K562 (cell line): ENCODE measurements around the gene SENP3. TPM values are rescaled to one million over a fixed set of nuclear protein-coding genes. Genes with fewer than 3 reads are reported as not detected.

Experiments used
- CREB1 ChIP-seq, 2 experiments: sonication (generic) in 1 of 2; formaldehyde crosslinking in 1 of 2; IDR thresholded peaks; 2 replicates each; pipeline versions ENCODE4 v1.6.1 to v1.8.0; 2012 to 2022; ENCODE audit warnings: inconsistent platforms in 1 of 2, mild to moderate bottlenecking in 1 of 2, missing genetic modification reagents in 1 of 2, moderate library complexity in 1 of 2
- CTCFL ChIP-seq: IDR thresholded peaks from 2 replicates; pipeline ENCODE4 v1.6.1; 2011; ENCODE audit warnings: borderline replicate concordance, low read depth, mild to moderate bottlenecking, moderate library complexity, low read length; ENCODE audit not compliant: insufficient read depth, poor library complexity, severe bottlenecking
- E2F4 ChIP-seq: sonication (generic); formaldehyde crosslinking; IDR thresholded peaks from 2 replicates; pipeline ENCODE4 v1.8.0; 2022; ENCODE audit warnings: mild to moderate bottlenecking, low read depth, missing genetic modification reagents
- FOXP4 ChIP-seq: sonication (generic); formaldehyde crosslinking; IDR thresholded peaks from 2 replicates; pipeline ENCODE4 v1.8.0; 2022; ENCODE audit warnings: mild to moderate bottlenecking, missing genetic modification reagents, borderline replicate concordance
- GTF3C2 ChIP-seq: IDR thresholded peaks from 3 replicates; pipeline ENCODE4 v1.6.1; 2011; ENCODE audit warnings: borderline replicate concordance, mild to moderate bottlenecking, moderate library complexity; ENCODE audit not compliant: insufficient read length; ENCODE audit errors: extremely low read depth
- MTF1 ChIP-seq: fragments of 250-450 bp; sonication (Bioruptor Pico); IDR thresholded peaks from 2 replicates; pipeline ENCODE4 v1.9.0; 2021; ENCODE audit warnings: moderate library complexity, mild to moderate bottlenecking, inconsistent platforms, borderline replicate concordance
- NONO ChIP-seq, 2 experiments: fragments of 200-400 bp in 1 of 2; fragments of 450-650 bp in 1 of 2; formaldehyde crosslinking in 1 of 2; IDR thresholded peaks; 2 replicates each; pipeline ENCODE4 v1.6.1; 2017; ENCODE audit warnings: low read depth in 2 of 2, mild to moderate bottlenecking in 2 of 2, moderate library complexity in 2 of 2, low read length in 1 of 2
- NUFIP1 ChIP-seq: fragments of 450-650 bp; IDR thresholded peaks from 2 replicates; pipeline ENCODE4 v1.6.1; 2018; ENCODE audit not compliant: partially characterized antibody
- RFX7 ChIP-seq: fragments of 250-450 bp; sonication (Bioruptor Pico); IDR thresholded peaks from 2 replicates; pipeline ENCODE4 v1.5.1; 2021; ENCODE audit warnings: mild to moderate bottlenecking
- THRAP3 ChIP-seq: fragments of 450-650 bp; IDR thresholded peaks from 2 replicates; pipeline ENCODE4 v1.6.1; 2016; ENCODE audit warnings: mild to moderate bottlenecking, inconsistent platforms, borderline replicate concordance
- VEZF1 ChIP-seq: fragments of 200-800 bp; sonication (Bioruptor generic); IDR thresholded peaks from 2 replicates; pipeline ENCODE4 v1.6.1; 2017; ENCODE audit warnings: missing genetic modification characterization, missing compliant biosample characterization
- ZC3H4 ChIP-seq: sonication (generic); formaldehyde crosslinking; IDR thresholded peaks from 2 replicates; pipeline ENCODE4 v1.9.0; 2021; ENCODE audit warnings: missing genetic modification reagents, borderline replicate concordance
- polyA plus RNA-seq, 8 experiments: library from polyadenylated mRNA; depleted of rRNA in 4 of 8; stranded (reverse) in 5 of 8; unstranded in 3 of 8; fragments of >200 nt; fragmentation: Nextera tagmentation in 2 of 8; fragmentation: Illumina TruSeq in 1 of 8; extraction: Ambion mirVana in 2 of 8; extraction: Trizol in 1 of 8; gene quantifications; 2 replicates each; pipeline versions ENCODE4 v1.2.1 to v1.2.3, GENCODE V29; 2011 to 2014; ENCODE audit warnings: inconsistent platforms in 1 of 8, missing spikeins in 1 of 8
- total RNA-seq, 7 experiments: library from RNA; depleted of rRNA in 6 of 7; stranded (reverse); fragments of >200 nt in 6 of 7; fragmentation: Illumina TruSeq in 2 of 7; extraction: Trizol in 2 of 7; gene quantifications; 2 replicates each; pipeline versions ENCODE4 v1.2.1 to v1.2.3, GENCODE V29; 2011 to 2021; ENCODE audit warnings: low replicate concordance in 1 of 7
- TF ChIP-seq, protein P1 (sequence below): fragments of 450-650 bp; IDR thresholded peaks from 2 replicates; pipeline ENCODE4 v1.6.1; 2016; ENCODE audit warnings: missing biosample characterization, missing genetic modification characterization

SENP3 gene
- total and polyA plus RNA-seq, 9 of the 15 experiments (the other 6 are each of a cell fraction or from before 2014, with no cell fraction given): 0.63 to 102 (median 78.8) TPM

DNA sequence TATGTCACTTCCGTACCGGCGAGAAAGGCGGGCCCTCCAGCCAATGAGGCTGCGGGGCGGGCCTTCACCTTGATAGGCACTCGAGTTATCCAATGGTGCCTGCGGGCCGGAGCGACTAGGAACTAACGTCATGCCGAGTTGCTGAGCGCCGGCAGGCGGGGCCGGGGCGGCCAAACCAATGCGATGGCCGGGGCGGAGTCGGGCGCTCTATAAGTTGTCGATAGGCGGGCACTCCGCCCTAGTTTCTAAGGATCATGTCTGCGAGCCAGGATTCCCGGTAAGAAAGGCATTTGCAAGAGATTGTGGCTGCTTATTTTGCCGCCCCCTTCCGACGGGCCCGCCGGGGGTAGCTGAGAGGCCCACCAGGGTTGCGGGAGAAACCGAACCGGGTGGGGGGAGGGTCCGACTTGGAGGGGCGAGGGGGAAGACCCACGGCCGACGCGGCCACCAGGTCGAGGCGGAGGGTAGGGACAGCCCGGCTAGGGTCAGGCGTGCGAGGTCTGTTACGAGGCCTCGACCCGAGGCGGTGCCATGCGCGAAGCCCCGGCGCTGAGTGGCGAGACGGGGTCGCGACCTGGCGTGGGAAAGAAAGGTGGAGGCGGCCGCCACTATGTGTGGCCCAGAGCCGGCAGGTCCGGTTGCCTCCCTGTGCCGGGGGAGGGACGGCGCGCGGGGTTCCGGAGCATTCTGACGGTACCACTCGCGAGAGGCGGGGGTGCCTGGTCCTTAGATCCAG, 11.0 kb downstream of the SENP3 start (continued):
- TF ChIP-seq FOXP4 (CRISPR knock-in tag): 0 out of 2 replicates have a peak, but pooled peaks have one; percentile 23
- no peak for TF ChIP-seq RFX7 (CRISPR knock-in tag)
- 0 out of 2 replicates have a peak, but pooled peaks have one; percentile 41 for TF ChIP-seq THRAP3
- peak; percentile 93 for TF ChIP-seq CREB1 (IDR thresholded peaks at IDR 0.05)
- peak; percentile 94 for TF ChIP-seq CREB1 (CRISPR knock-in tag; IDR thresholded peaks at IDR 0.05)
- peak; percentile 52; the same call in 1 of the 2 replicates for TF ChIP-seq VEZF1
- TF ChIP-seq MTF1 (CRISPR knock-in tag): no peak
- no peak for TF ChIP-seq E2F4 (CRISPR knock-in tag)
- TF ChIP-seq, protein P1, sequence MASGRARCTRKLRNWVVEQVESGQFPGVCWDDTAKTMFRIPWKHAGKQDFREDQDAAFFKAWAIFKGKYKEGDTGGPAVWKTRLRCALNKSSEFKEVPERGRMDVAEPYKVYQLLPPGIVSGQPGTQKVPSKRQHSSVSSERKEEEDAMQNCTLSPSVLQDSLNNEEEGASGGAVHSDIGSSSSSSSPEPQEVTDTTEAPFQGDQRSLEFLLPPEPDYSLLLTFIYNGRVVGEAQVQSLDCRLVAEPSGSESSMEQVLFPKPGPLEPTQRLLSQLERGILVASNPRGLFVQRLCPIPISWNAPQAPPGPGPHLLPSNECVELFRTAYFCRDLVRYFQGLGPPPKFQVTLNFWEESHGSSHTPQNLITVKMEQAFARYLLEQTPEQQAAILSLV (tag): no peak
- TF ChIP-seq NONO (IDR thresholded peaks at IDR 0.05; ENCODE audit: low read depth in 2 of 2, low read length in 1 of 2): peak in 1 of 2 experiments; percentile 39; a peak in 2 of 4 replicates
- no peak for TF ChIP-seq NUFIP1
- peak; percentile 70; the same call in 1 of the 2 replicates for TF ChIP-seq ZC3H4 (CRISPR knock-in tag)
- TF ChIP-seq CTCFL: no peak
- TF ChIP-seq GTF3C2: no peak
